ENCODE data around the gene MYLK.

MYLK gene

GRCh38 chr3:123638936-123639689, 245.0 kb downstream of the MYLK start:
- no peak for DNase-seq (ENCODE audit: low spot score)
- no peak for TF ChIP-seq CTCF (IDR thresholded peaks at IDR 0.05; ENCODE audit: extremely low read depth, missing control alignments)

GRCh38 chr3:123637841-123638240, 246.3 kb downstream of the MYLK start:
- no peak for DNase-seq (ENCODE audit: low spot score)
- no peak for TF ChIP-seq CTCF (IDR thresholded peaks at IDR 0.05; ENCODE audit: extremely low read depth, missing control alignments)

DNA sequence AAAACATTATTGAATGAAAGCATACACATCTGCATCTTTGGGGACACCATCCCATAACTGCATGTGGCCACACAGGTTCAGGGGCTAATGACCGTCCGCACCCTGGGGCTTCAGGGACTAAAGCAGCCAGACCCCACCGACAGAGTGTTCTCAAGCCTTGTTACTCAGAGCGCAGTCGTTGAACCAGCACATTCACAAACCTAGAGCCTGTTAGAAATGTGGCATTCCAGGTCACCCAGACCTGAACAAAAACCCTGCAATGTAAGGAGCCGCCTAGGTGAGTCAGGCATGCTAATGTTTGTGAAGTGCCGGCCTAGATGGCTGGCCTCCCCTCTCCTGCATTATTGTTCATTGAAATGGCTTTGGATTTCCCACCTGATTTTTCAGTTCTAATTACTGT, 247.0 kb downstream of the MYLK start:
- TF ChIP-seq CTCF (IDR thresholded peaks at IDR 0.05; ENCODE audit: extremely low read depth, missing control alignments): no peak
- DNase-seq (ENCODE audit: low spot score): no peak

GRCh38 chr3:123636431-123636841, 247.7 kb downstream of the MYLK start:
- TF ChIP-seq CTCF (IDR thresholded peaks at IDR 0.05; ENCODE audit: extremely low read depth, missing control alignments): no peak
- DNase-seq (ENCODE audit: low spot score): no peak

DNA sequence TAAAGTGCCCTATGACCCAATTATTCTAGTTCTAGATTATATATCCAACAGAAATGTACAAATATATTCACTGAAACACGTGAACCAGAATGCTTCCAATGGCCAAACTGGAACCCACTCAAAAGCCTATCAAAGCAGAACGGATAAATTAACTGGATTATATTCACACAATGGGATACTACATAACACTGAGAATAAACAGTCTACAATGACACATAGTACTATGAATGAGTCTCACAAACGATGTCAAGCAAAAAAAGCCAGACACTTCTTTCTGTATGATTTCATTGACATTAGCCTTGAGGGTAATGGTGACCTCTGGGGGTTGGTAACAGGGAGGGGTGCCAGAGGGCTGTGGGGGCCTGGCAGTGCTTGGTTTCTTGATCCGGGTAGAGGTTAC, 248.4 kb downstream of the MYLK start:
- DNase-seq (ENCODE audit: low spot score): no peak
- TF ChIP-seq CTCF (IDR thresholded peaks at IDR 0.05; ENCODE audit: extremely low read depth, missing control alignments): no peak

- TF ChIP-seq CTCF (IDR thresholded peaks at IDR 0.05; ENCODE audit: extremely low read depth, missing control alignments): no peak
- no peak for DNase-seq (ENCODE audit: low spot score)
Observed at GRCh38 chr3:123635217-123635616, 248.9 kb downstream of the MYLK start.

DNA sequence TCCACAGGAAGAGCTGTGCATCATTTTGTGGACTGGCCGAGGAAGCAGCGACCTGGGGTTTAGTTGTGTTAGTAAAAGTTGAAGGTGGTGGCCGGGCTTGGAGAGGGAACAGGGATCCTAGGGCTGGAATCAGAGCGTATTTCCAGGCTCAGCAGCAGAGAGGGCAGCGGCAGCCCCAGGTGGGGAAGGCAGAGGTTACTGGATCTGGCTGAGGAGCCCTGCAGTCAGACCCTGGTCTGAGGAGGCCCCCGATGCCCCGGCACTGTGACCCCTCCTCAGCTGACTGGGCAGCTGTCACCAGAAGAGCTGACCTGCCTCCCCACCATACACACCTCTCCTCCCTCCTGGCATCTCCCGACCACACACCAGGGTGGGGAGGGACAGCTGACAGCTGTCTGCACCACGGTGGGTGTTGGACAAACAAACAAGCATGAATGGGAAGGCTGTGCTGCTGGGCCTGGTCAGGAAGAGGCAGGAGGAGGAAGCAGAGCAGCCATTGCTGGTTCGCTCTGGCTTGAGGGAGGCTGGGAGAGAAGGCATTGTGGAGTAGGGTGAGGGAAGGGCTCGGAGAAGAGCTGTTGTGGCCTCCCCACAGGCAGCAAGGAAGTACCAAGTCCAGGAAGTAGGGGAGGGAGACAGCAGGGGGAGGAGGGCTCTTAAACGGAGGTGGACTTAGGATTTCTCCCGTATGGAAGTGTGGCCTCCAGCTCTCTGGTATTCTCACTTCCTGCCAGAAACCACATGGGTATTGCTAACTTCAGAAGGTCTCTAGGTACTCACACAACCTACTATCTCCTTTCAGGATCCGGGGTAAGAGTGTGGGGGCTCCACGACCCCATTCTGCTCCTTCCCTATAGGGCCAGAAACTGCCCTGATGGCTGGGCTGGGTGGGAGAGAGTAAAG, 249.7 kb downstream of the MYLK start:
- DNase-seq (ENCODE audit: low spot score): no peak
- no peak for TF ChIP-seq CTCF (IDR thresholded peaks at IDR 0.05; ENCODE audit: extremely low read depth, missing control alignments)

All from GM20000 (cell line).